DOHH2 (cell line): ENCODE measurements around the gene HTD2.
"Not testable (repeated sequence)": the region's sequence is repeated elsewhere in the genome, so short reads cannot be mapped to it uniquely, and the experiment has no call there.

Experiments used
- H3F3A ChIP-seq: fragments of 200-600 bp; sonication (generic), shearing (Covaris generic); 2 replicates; pipeline ENCODE4 v1.6.0; 2016; ENCODE audit warnings: antibody characterized with exemption, mild to moderate bottlenecking; ENCODE audit not compliant: control insufficient read depth, insufficient read depth
- H3K27ac ChIP-seq: fragments of 200-600 bp; sonication (generic); 2 replicates; pipeline ENCODE4 v1.5.1; 2014; ENCODE audit warnings: low read depth, mild to moderate bottlenecking, low read length, moderate library complexity
- H3K27me3 ChIP-seq: fragments of 200-600 bp; sonication (generic); 2 replicates; pipeline ENCODE4 v1.6.1; 2014; ENCODE audit warnings: mild to moderate bottlenecking, low read length, mixed read lengths; ENCODE audit not compliant: control insufficient read depth
- H3K36me3 ChIP-seq: fragments of 200-600 bp; sonication (generic); 2 replicates; pipeline ENCODE4 v1.6.1; 2014; ENCODE audit warnings: mild to moderate bottlenecking, low read length, moderate library complexity, mixed read lengths; ENCODE audit not compliant: control insufficient read depth
- H3K4me1 ChIP-seq: fragments of 200-600 bp; sonication (generic); 2 replicates; pipeline ENCODE4 v1.6.1; 2014; ENCODE audit warnings: mild to moderate bottlenecking, low read length, mixed read lengths; ENCODE audit not compliant: control insufficient read depth
- H3K4me2 ChIP-seq: fragments of 200-600 bp; sonication (generic); 2 replicates; pipeline ENCODE4 v1.6.0; 2014; ENCODE audit warnings: mild to moderate bottlenecking, low read length, moderate library complexity
- H3K4me3 ChIP-seq: fragments of 200-600 bp; sonication (generic); 2 replicates; pipeline ENCODE4 v1.5.1; 2014; ENCODE audit warnings: mild to moderate bottlenecking, low read length, mixed read lengths
- H3K79me2 ChIP-seq: fragments of 200-600 bp; sonication (generic); 2 replicates; pipeline ENCODE4 v1.6.1; 2014; ENCODE audit warnings: mild to moderate bottlenecking, low read length, mixed read lengths; ENCODE audit not compliant: control insufficient read depth
- H3K9me2 ChIP-seq: fragments of 200-600 bp; sonication (generic); replicated peaks from 2 replicates; pipeline ENCODE4 v1.6.1; 2014; ENCODE audit warnings: mild to moderate bottlenecking, low read length, mixed read lengths; ENCODE audit not compliant: control insufficient read depth
- H3K9me3 ChIP-seq: fragments of 200-600 bp; sonication (generic); 2 replicates; pipeline ENCODE4 v1.6.1; 2014; ENCODE audit warnings: antibody characterized with exemption, low read length, mixed read lengths; ENCODE audit not compliant: control insufficient read depth, insufficient read depth
- H4K20me1 ChIP-seq: fragments of 200-600 bp; sonication (generic); 2 replicates; pipeline ENCODE4 v1.6.0; 2014; ENCODE audit warnings: low read depth, mild to moderate bottlenecking, antibody characterized with exemption, low read length, moderate library complexity; ENCODE audit not compliant: control insufficient read depth, insufficient read depth
- EZH2phosphoT487 ChIP-seq: fragments of 200-600 bp; sonication (generic); IDR thresholded peaks from 2 replicates; pipeline ENCODE4 v1.6.1; 2017; ENCODE audit warnings: borderline replicate concordance, mild to moderate bottlenecking, antibody characterized with exemption, low read length, moderate library complexity, mixed read lengths
- TF ChIP-seq, protein P1 (sequence below): fragments of 200-600 bp; sonication (generic); IDR thresholded peaks from one replicate; pipeline ENCODE4 v1.5.1; 2014; ENCODE audit warnings: antibody characterized with exemption, mild to moderate bottlenecking, low read depth, low read length; ENCODE audit not compliant: poor library complexity, severe bottlenecking

Gene HTD2

GRCh38 chr3:58261954-58262666, 44.2 kb upstream of the HTD2 start:
- Histone ChIP-seq H3F3A (no peaks in the 10 kb centered on the region), H3K27me3 (no peaks in the 10 kb centered on the region), H3K79me2 (no peaks in the 10 kb centered on the region), H4K20me1 (no peaks in the 10 kb centered on the region), H3K36me3 (no peaks in the 10 kb centered on the region), H3K4me3 (no peak overlapping the region), H3K9me2 (no peaks in the 10 kb centered on the region), H3K4me1 (no peaks in the 10 kb centered on the region), H3K9me3 (no peaks in the 10 kb centered on the region), H3K27ac (no peak overlapping the region), H3K4me2 (no peak overlapping the region)
- TF ChIP-seq, protein P1, sequence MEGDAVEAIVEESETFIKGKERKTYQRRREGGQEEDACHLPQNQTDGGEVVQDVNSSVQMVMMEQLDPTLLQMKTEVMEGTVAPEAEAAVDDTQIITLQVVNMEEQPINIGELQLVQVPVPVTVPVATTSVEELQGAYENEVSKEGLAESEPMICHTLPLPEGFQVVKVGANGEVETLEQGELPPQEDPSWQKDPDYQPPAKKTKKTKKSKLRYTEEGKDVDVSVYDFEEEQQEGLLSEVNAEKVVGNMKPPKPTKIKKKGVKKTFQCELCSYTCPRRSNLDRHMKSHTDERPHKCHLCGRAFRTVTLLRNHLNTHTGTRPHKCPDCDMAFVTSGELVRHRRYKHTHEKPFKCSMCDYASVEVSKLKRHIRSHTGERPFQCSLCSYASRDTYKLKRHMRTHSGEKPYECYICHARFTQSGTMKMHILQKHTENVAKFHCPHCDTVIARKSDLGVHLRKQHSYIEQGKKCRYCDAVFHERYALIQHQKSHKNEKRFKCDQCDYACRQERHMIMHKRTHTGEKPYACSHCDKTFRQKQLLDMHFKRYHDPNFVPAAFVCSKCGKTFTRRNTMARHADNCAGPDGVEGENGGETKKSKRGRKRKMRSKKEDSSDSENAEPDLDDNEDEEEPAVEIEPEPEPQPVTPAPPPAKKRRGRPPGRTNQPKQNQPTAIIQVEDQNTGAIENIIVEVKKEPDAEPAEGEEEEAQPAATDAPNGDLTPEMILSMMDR = no peak
- no peak for TF ChIP-seq EZH2phosphoT487

DNA sequence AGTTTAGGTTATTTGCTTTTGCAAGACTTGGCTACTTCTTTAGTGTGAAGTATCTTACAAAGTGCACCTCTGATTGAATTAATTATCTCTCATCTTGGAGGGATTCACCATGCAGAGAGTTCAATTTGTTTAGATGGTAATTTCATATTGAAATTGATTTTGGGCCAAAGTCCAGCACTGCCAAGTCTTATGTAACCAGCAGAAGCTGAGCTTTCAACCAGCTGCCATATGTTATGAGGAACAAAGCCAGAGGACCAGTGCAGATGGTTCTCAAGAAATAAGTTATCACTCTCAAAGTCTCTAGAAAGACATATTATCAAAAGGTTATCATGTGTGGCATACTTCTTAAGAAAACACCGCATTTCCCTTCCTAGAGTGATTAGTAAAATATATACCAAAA, 39.7 kb upstream of the HTD2 start:
- no peaks in the 10 kb centered on the region for H3K4me1 ChIP-seq
- no peak overlapping the region for H3K4me2 ChIP-seq
- no peaks in the 10 kb centered on the region for H4K20me1 ChIP-seq

GRCh38 chr3:58267543-58267942, 38.8 kb upstream of the HTD2 start:
- not testable (repeated sequence) for H3K4me2 ChIP-seq, H3K79me2 ChIP-seq, H3K9me2 ChIP-seq, H3F3A ChIP-seq, H3K9me3 ChIP-seq, H3K4me1 ChIP-seq, H3K27ac ChIP-seq, H3K36me3 ChIP-seq, H3K4me3 ChIP-seq, H3K27me3 ChIP-seq, H4K20me1 ChIP-seq

More for the DNA sequence above, 39.7 kb upstream of the HTD2 start:
- TF ChIP-seq EZH2phosphoT487 = no peak
- TF ChIP-seq, protein P1 = no peak
- Histone ChIP-seq H3K27me3 (no peaks in the 10 kb centered on the region), H3K36me3 (no peaks in the 10 kb centered on the region), H3F3A (no peaks in the 10 kb centered on the region), H3K9me3 (no peaks in the 10 kb centered on the region), H3K4me3 (no peak overlapping the region), H3K79me2 (no peaks in the 10 kb centered on the region), H3K27ac (no peak overlapping the region), H3K9me2 (no peaks in the 10 kb centered on the region)

- Histone ChIP-seq H3K9me2 (no peaks in the 10 kb centered on the region), H4K20me1 (no peaks in the 10 kb centered on the region), H3K27me3 (no peaks in the 10 kb centered on the region), H3F3A (no peaks in the 10 kb centered on the region), H3K36me3 (no peaks in the 10 kb centered on the region), H3K9me3 (no peaks in the 10 kb centered on the region), H3K4me1 (no peaks in the 10 kb centered on the region), H3K27ac (no peak overlapping the region), H3K4me3 (no peak overlapping the region), H3K79me2 (no peaks in the 10 kb centered on the region), H3K4me2 (no peak overlapping the region)
- TF ChIP-seq, protein P1 = no peak
- no peak for TF ChIP-seq EZH2phosphoT487
These were observed 37.0 kb upstream of the HTD2 start for GRCh38 chr3:58269356-58269755.
